Umbilical cord (tissue), 2 donors: ENCODE data around the gene NXN. TPM values are rescaled to one million over a fixed set of nuclear protein-coding genes. Genes with fewer than 3 reads are reported as not detected.
"Not testable (repeated sequence)": the region's sequence is repeated elsewhere in the genome, so short reads cannot be mapped to it uniquely, and the experiment has no call there.

Experiments
- DNase-seq: peaks from one replicate; pipeline ENCODE4 v3.0.0-alpha.2; 2015; ENCODE audit warnings: low spot score
- total RNA-seq: library from RNA; depleted of rRNA; stranded (reverse); fragments of >200 nt; gene quantifications from one replicate; pipeline ENCODE4 v1.2.3, GENCODE V29; 2014; ENCODE audit warnings: low replicate concordance; ENCODE audit not compliant: insufficient read depth

The NXN gene
- total RNA-seq, 1 donor from 2014 or later = 103 TPM

DNA sequence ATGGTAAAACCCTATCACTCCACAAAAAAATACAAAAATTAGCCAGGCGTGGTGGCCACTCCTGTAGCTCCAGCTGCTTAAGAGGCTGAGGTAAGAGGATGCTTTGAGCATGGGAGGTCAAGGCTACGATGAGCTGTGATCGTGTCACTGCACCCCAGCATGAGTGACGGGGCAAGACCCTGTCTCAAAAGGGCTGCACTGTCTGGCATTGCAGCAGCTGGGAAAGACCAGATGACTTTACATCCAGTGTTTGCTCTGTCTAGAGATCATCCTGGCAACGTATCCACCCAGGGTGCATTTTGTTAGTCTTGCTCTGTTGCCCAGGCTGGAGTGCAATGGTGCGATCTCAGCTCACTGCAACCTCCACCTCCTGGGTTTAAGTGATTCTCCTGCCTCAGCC lies 145.4 kb downstream of the NXN start:
- DNase-seq = no peak

GRCh38 chr17:830950-831349 lies 148.6 kb downstream of the NXN start:
- no peak for DNase-seq

- DNase-seq = no peak
Measured at GRCh38 chr17:830381-830780, 149.2 kb downstream of the NXN start.

DNA sequence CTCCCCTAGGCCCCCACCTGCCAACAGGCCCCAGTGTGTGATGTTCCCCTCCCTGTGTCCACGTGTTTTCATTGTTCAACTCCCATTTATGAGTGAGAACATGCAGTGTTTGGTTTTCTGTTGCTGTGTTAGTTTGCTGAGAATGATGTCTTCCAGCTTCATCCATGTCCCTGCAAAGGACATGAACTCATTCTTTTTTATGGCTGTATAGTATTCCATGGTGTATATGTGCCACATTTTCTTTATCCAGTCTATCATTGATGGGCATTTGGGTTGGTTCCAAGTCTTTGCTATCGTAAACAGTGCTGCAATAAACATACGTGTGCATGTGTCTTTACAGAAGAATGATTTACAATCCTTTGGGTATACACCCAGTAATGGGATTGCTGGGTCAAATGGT lies 150.0 kb downstream of the NXN start:
- not testable (repeated sequence) for DNase-seq

GRCh38 chr17:828761-829160 lies 150.8 kb downstream of the NXN start:
- no peak for DNase-seq

GRCh38 chr17:826778-827177 lies 152.8 kb downstream of the NXN start:
- DNase-seq = no peak

GRCh38 chr17:825216-825615 lies 154.4 kb downstream of the NXN start:
- no peak for DNase-seq

- no peak for DNase-seq
Measured at GRCh38 chr17:824378-824777, 155.2 kb downstream of the NXN start.

GRCh38 chr17:823501-823902 lies 156.1 kb downstream of the NXN start:
- no peak for DNase-seq

DNA sequence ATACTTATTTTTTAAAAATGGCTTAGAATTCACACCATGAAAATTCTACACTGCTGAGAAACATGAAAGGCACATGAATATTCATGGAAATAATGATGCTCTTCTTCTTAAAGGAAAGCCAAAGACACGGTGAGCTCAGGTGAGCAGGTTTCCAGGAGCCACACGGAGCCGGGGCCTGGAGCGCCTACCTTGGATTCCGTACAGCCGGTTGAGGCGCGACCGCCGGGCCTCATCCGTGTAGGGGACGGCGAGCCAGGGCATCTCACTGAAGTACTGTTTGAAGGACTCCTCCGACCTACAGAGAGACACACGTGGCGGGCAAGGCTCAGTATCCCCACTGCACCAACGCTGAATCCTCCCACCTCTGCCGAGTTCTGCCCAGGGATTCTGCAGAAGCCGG lies 160.3 kb downstream of the NXN start:
- DNase-seq = no peak

GRCh38 chr17:814371-814770 lies 165.2 kb downstream of the NXN start:
- DNase-seq = no peak

DNA sequence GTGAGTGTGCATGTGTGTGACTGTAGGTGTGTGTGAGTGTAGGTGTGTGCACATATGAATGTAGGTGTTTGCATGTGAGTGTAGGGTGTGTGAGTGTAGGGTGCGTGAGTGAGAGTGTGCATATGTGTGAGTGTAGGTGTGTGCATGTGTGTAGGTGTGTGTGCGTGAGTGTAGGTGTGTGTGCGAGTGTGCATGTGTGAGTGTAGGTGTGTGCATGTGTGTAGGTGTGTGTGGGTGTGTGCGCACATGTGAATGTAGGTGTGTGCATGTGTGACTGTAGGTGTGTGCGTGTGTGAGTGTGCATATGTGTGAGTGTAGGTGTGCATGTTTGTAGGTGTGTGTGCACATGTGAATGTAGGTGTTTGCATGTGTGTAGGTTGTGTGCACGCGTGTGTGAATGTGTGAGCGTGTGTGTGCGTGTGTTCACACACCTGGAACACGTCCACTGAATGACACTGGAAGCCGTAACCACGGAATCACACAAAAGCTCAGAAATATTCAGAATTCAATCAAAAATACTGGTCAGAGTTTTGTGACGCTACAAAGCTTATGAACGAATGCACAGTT lies 166.9 kb downstream of the NXN start:
- no peak for DNase-seq

DNA sequence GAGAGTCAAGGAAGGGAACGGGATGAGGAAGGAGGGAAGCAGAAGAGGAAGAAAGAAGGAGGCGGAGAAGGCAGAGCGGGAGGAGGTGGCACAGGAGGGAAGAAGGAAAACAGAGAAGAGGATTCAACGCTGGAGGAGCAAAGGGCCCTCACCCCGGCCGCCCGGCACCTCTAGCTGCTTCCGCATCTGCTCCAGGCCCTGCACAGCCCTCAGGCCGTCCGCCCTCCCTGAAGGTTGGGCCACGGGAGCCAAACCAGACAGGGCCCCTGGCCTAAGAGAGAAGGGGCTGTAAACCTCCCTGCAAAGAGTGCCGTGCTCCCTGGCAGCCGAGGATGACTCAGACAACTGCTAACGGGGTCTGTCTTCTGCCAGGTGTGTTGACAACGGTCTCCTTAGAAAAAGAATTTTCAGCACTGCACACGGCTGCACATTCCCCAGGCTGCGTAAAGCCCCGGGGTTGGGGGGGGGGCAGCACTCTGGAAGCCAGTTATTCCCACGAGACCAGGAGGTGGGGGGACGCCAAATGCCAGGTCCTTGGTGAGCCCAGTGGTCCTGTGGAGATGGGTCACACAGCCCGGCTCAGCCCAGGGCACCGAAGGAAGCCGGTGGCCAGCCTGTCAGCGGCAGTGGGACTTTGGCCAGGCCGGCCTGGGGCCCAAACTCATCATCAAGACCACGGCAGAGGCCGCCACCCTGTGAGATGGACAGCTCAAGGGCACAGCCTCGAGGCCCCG lies 168.4 kb downstream of the NXN start:
- no peak for DNase-seq

DNA sequence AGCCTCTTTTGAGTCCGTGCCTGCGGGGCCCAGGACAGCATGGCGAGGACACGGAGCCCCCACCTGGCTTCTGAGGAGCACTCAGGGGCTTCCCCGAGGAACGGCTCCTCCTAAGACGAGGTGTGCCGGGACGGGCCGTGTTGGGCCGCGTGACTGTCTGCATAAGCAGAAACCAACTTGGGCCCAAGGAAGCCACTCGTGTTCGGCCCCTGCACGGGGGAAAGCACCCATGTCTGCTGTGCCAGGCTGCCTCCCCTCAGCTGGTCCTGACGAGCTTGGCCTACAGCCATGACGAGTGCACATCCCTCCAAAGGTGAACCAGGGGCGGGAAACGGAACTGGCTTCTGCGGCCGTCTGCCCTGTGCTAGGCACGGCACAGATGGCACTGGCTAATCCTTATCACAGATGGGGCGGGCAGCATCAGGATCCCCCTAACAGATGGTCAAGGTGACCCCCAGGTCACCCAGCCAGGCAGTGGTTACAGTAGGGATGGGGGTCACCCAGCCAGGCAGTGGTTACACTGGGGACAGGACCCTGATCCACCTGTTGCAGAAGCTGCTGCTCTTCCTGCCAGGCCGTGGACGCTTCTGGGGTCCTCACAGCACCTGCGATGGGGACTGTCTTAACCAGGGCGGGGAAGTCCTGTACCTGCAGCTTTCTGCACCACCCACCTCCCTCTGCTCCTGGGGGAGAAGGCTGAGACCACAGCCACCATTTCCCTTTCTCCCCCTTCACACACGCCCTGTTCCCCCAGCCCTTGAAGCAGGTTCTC lies 171.9 kb downstream of the NXN start:
- DNase-seq = no peak

DNA sequence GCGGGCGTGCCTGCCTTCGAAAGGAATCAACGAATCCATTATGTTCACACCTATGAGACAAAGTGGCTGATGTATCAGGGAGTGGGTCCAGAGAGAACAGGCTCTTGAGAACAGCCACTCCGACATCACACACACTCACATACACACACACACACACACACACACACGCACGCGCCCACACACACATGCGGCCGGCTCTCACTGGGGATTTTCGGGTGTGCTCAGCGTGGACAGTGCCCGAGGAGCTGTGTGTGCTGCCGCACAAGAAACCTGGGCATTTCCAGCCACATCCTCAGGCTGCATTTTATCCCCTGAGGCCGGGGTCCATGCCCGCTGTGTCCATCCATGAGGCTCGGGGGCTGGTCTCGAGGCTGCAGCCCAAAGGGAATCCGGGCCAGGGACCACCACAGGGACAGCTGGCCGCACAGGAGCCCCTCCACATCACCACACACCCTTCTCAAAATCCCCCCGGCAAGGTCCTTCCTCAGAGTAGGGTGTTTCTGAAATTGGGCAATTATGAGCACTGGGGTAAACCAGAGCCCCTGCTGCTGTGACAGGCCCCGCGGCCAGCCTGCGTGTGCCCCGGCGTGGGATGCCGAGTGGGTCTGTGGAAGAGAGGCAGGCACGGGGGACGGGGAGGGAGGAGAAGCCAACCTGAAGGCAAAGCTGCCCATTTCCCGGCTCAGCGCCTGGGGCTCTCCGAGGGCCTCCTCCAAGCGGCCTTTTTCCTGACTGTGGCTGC lies 172.6 kb downstream of the NXN start:
- no peak for DNase-seq

GRCh38 chr17:806346-806745 lies 173.2 kb downstream of the NXN start:
- no peak for DNase-seq

- DNase-seq = not testable (repeated sequence)
Measured at GRCh38 chr17:805886-806285, 173.7 kb downstream of the NXN start.

- DNase-seq = no peak
Measured at GRCh38 chr17:804541-805435, 174.8 kb downstream of the NXN start.

DNA sequence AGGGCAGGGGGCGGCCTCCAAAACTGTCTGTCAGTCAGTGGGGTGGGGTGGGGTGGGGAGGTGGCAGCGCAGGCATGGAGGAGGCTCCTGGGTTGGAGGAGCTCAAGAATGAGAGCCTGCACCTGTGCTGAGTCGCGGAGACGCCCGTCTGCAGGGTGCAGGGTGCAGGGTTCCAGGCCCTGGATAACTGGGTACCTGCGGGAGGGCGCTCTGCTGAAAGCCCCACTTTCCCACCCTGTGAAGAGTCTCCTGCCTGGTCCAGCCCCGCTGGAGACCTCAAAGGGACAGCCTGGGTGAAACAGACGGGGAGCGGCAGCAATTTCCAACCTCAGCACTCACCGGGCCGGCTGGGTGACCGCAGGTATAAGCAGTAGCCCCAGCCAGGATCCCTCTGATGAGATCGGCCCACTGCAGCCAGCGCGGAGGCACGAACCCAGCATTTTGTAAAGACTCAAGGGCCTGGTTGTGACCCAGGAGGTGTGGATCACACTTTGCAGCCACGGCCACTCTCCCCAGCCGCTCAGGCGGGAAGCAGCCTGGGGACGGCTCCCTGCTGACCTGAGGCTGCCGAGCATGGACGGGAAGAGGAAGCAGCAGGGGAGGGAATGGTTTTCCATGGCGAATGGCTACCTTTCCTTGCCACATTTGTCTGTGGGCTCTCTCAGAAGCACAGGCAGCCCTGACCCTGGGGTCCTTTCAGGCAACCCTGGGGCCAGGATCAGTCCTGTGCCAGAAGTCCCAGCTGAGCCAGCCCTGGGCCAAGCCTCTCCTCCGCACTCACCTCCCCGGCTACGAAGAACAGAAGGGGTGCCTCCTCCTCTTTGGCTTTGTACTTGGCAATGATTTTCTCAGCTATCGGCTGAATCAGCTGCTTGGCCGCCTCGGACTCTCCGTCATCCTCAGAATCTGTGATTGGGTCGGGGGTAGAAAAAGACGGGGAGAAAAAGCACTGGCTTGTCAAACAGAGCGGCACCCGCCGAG lies 176.4 kb downstream of the NXN start:
- no peak for DNase-seq

- DNase-seq = no peak
Measured at GRCh38 chr17:802481-802880, 177.1 kb downstream of the NXN start.
